Endothelial cell of hepatic sinusoid (primary cell): Measurements from ENCODE around the gene MTMR12.

Source experiments
- in situ Hi-C: cut with HindIII; loops from 2 replicates; pipeline ENCODE4 v1.10.0; 2017; ENCODE audit warnings: low sequenced_read_pairs

MTMR12 gene

GRCh38 chr5:32279786-32280185 is 33.0 kb downstream of the MTMR12 start:
- in situ Hi-C loops = no loop called here

GRCh38 chr5:32279223-32279622 is 33.5 kb downstream of the MTMR12 start:
- in situ Hi-C loops = no loop called here

- in situ Hi-C loops = no loop called here
Observed at GRCh38 chr5:32278406-32278805, 34.3 kb downstream of the MTMR12 start.

GRCh38 chr5:32277798-32278197 is 34.9 kb downstream of the MTMR12 start:
- in situ Hi-C loops = no loop called here

GRCh38 chr5:32276173-32276853 is 36.4 kb downstream of the MTMR12 start:
- in situ Hi-C loops = no loop called here

GRCh38 chr5:32275396-32275741 is 37.4 kb downstream of the MTMR12 start:
- in situ Hi-C loops = no loop called here

GRCh38 chr5:32274548-32275395 is 38.0 kb downstream of the MTMR12 start:
- in situ Hi-C loops = no loop called here

GRCh38 chr5:32273821-32274220 is 38.9 kb downstream of the MTMR12 start:
- in situ Hi-C loops = no loop called here

GRCh38 chr5:32272746-32273145 is 40.0 kb downstream of the MTMR12 start:
- in situ Hi-C loops = no loop called here

GRCh38 chr5:32270946-32271345 is 41.8 kb downstream of the MTMR12 start:
- in situ Hi-C loops = no loop called here

- in situ Hi-C loops = no loop called here
Observed at GRCh38 chr5:32270178-32270577, 42.6 kb downstream of the MTMR12 start.

GRCh38 chr5:32265902-32266301 is 46.8 kb downstream of the MTMR12 start:
- in situ Hi-C loops = no loop called here

- in situ Hi-C loops = no loop called here
Observed at GRCh38 chr5:32264957-32265572, 47.7 kb downstream of the MTMR12 start.

GRCh38 chr5:32263684-32264083 is 49.1 kb downstream of the MTMR12 start:
- in situ Hi-C loops = no loop called here

GRCh38 chr5:32261198-32261597 is 51.5 kb downstream of the MTMR12 start:
- in situ Hi-C loops = no loop called here

- in situ Hi-C loops = no loop called here
Observed at GRCh38 chr5:32259033-32259432, 53.7 kb downstream of the MTMR12 start.

GRCh38 chr5:32258424-32258823 is 54.3 kb downstream of the MTMR12 start:
- in situ Hi-C loops = no loop called here

- in situ Hi-C loops = no loop called here
Observed at GRCh38 chr5:32255540-32255900, 57.2 kb downstream of the MTMR12 start.

GRCh38 chr5:32254881-32255539 is 57.7 kb downstream of the MTMR12 start:
- in situ Hi-C loops = no loop called here

- in situ Hi-C loops = no loop called here
Observed at GRCh38 chr5:32251871-32252458, 60.8 kb downstream of the MTMR12 start.

- in situ Hi-C loops = loop anchor here (5.0 kb wide), 3 partner anchors 48 to 158 kb away; no protein-coding TSS in a partner anchor
Observed at GRCh38 chr5:32249668-32250067, 63.1 kb downstream of the MTMR12 start.
